ENCODE measurements around the gene ACSL3. TPM values are rescaled to one million over a fixed set of nuclear protein-coding genes. Genes with fewer than 3 reads are reported as not detected.

Gene ACSL3
- total RNA-seq, 4 donors from 2014 or later: 31.1 to 56.3 (median 52.5) TPM

GRCh38 chr2:222944971-222945740, 84.3 kb downstream of the ACSL3 start:
- H3K27me3 ChIP-seq: no peaks in the 10 kb centered on the region
- H3K27ac ChIP-seq (replicated peaks in 1 of 4): no peak overlapping the region
- H3K4me1 ChIP-seq: peaks cover 4 to 26% (median 19%) of the 10 kb centered on the region in 4 donors
- DNase-seq (ENCODE audit: extremely low spot score): no peak
- intact Hi-C loops (cut with DNase I): no loop called here
- no peaks in the 10 kb centered on the region for H3K9me3 ChIP-seq
- TF ChIP-seq POLR2AphosphoS5 (IDR thresholded peaks at IDR 0.05) (no peak), CTCF (IDR thresholded peaks at IDR 0.05) (no peak), EP300 (IDR thresholded peaks at IDR 0.05) (no peak), POLR2A (IDR thresholded peaks at IDR 0.05; ENCODE audit: low read depth) (no peak)
- peaks cover 0 to 20% (median 8%) of the 10 kb centered on the region in 4 donors for H3K36me3 ChIP-seq
- no peak overlapping the region for H3K4me3 ChIP-seq
- 92% methylated on average over 5 of the region's 5 CpGs for WGBS

GRCh38 chr2:222945887-222946286, 85.1 kb downstream of the ACSL3 start:
- no peaks in the 10 kb centered on the region for H3K27me3 ChIP-seq
- peaks cover 0 to 13% (median 4%) of the 10 kb centered on the region in 4 donors for H3K36me3 ChIP-seq
- H3K4me3 ChIP-seq: no peak overlapping the region
- 89% methylated on average over 8 of the region's 8 CpGs for WGBS
- TF ChIP-seq EP300 (IDR thresholded peaks at IDR 0.05) (no peak), CTCF (IDR thresholded peaks at IDR 0.05) (no peak), POLR2AphosphoS5 (IDR thresholded peaks at IDR 0.05) (no peak), POLR2A (IDR thresholded peaks at IDR 0.05; ENCODE audit: low read depth) (no peak)
- no peak for DNase-seq (ENCODE audit: extremely low spot score)
- no peak overlapping the region for H3K27ac ChIP-seq (replicated peaks in 1 of 4)
- intact Hi-C loops (cut with DNase I): no loop called here
- peaks cover 4 to 26% (median 22%) of the 10 kb centered on the region in 4 donors for H3K4me1 ChIP-seq
- H3K9me3 ChIP-seq: no peaks in the 10 kb centered on the region

GRCh38 chr2:222946700-222947287, 86.0 kb downstream of the ACSL3 start:
- 94% methylated on average over 7 of the region's 7 CpGs for WGBS
- intact Hi-C loops (cut with DNase I): no loop called here
- Histone ChIP-seq H3K4me3 (no peak overlapping the region), H3K27ac (replicated peaks in 1 of 4) (no peak overlapping the region), H3K4me1 (peaks cover 4 to 32% (median 22%) of the 10 kb centered on the region in 4 donors), H3K36me3 (peaks cover 0 to 4% (median 0%) of the 10 kb centered on the region in 4 donors), H3K9me3 (no peaks in the 10 kb centered on the region), H3K27me3 (no peaks in the 10 kb centered on the region)
- TF ChIP-seq POLR2A (IDR thresholded peaks at IDR 0.05; ENCODE audit: low read depth): no peak
- no peak for TF ChIP-seq POLR2AphosphoS5 (IDR thresholded peaks at IDR 0.05)
- no peak for TF ChIP-seq CTCF (IDR thresholded peaks at IDR 0.05)
- TF ChIP-seq EP300 (IDR thresholded peaks at IDR 0.05): no peak
- no peak for DNase-seq (ENCODE audit: extremely low spot score)

- TF ChIP-seq CTCF (IDR thresholded peaks at IDR 0.05) (no peak), EP300 (IDR thresholded peaks at IDR 0.05) (no peak)
- Histone ChIP-seq H3K27ac (replicated peaks in 1 of 4) (no peak overlapping the region), H3K4me1 (peaks cover 1 to 22% (median 13%) of the 10 kb centered on the region in 4 donors), H3K4me3 (no peak overlapping the region), H3K36me3 (no peaks in the 10 kb centered on the region), H3K9me3 (no peaks in the 10 kb centered on the region), H3K27me3 (no peaks in the 10 kb centered on the region)
- WGBS: 80% methylated on average over 1 of the region's 1 CpG
- intact Hi-C loops (cut with DNase I): no loop called here
- DNase-seq (ENCODE audit: extremely low spot score): no peak
These were observed 88.2 kb downstream of the ACSL3 start for GRCh38 chr2:222949073-222949472.
